MM.1S (cell line): ENCODE data around the gene ALDH3A1.

Experiments
- DNase-seq: peaks from one replicate; pipeline ENCODE4 v3.0.0-alpha.2; 2015
- H2AFZ ChIP-seq: fragments of 300-600 bp; sonication (generic); 2 replicates; pipeline ENCODE4 v1.6.0; 2016; ENCODE audit warnings: antibody characterized with exemption, low read length
- H3F3A ChIP-seq: fragments of 300-600 bp; sonication (generic); 2 replicates; pipeline ENCODE4 v1.6.1; 2016; ENCODE audit warnings: mild to moderate bottlenecking, antibody characterized with exemption, low read length, moderate library complexity, mixed read lengths; ENCODE audit not compliant: insufficient read depth
- H3K27ac ChIP-seq: fragments of 300-600 bp; sonication (generic); 2 replicates; pipeline ENCODE4 v1.5.1; 2016; ENCODE audit warnings: mild to moderate bottlenecking, low read length
- H3K27me3 ChIP-seq: fragments of 300-600 bp; sonication (generic); replicated peaks from 2 replicates; pipeline ENCODE4 v1.6.0; 2016; ENCODE audit warnings: low read length; ENCODE audit not compliant: insufficient read depth
- H3K36me3 ChIP-seq: fragments of 300-600 bp; sonication (generic); replicated peaks from 2 replicates; pipeline ENCODE4 v1.6.1; 2016; ENCODE audit warnings: mild to moderate bottlenecking, low read length, mixed read lengths; ENCODE audit not compliant: insufficient read depth
- H3K4me1 ChIP-seq: fragments of 300-600 bp; sonication (generic); 2 replicates; pipeline ENCODE4 v1.6.1; 2016; ENCODE audit warnings: low read length, mixed read lengths
- H3K4me2 ChIP-seq: fragments of 300-600 bp; sonication (generic); 2 replicates; pipeline ENCODE4 v1.6.0; 2016; ENCODE audit warnings: low read depth, low read length
- H3K4me3 ChIP-seq: fragments of 300-600 bp; sonication (generic); 2 replicates; pipeline ENCODE4 v1.5.1; 2016; ENCODE audit warnings: low read length, mixed read lengths
- H3K79me2 ChIP-seq: fragments of 300-600 bp; sonication (generic); 2 replicates; pipeline ENCODE4 v1.6.1; 2016; ENCODE audit warnings: mixed run types, low read length, mixed read lengths
- H3K9ac ChIP-seq: fragments of 300-600 bp; sonication (generic); 2 replicates; pipeline ENCODE4 v1.6.1; 2016; ENCODE audit warnings: low read length, mixed read lengths
- H3K9me2 ChIP-seq: fragments of 300-600 bp; sonication (generic); replicated peaks from 2 replicates; pipeline ENCODE4 v1.6.1; 2016; ENCODE audit warnings: mild to moderate bottlenecking, low read length, mixed read lengths; ENCODE audit not compliant: insufficient read depth
- H3K9me3 ChIP-seq: fragments of 300-600 bp; sonication (generic); replicated peaks from 2 replicates; pipeline ENCODE4 v1.6.1; 2016; ENCODE audit warnings: mild to moderate bottlenecking, low read length, mixed read lengths; ENCODE audit not compliant: insufficient read depth
- H4K20me1 ChIP-seq: fragments of 300-600 bp; sonication (generic); 2 replicates; pipeline ENCODE4 v1.6.1; 2016; ENCODE audit warnings: mild to moderate bottlenecking, low read length, moderate library complexity, mixed read lengths; ENCODE audit not compliant: insufficient read depth
- CTCF ChIP-seq: fragments of 300-600 bp; sonication (generic); IDR thresholded peaks from 2 replicates; pipeline ENCODE4 v1.5.1; 2016; ENCODE audit warnings: antibody characterized with exemption, low read length, mixed read lengths
- EZH2 ChIP-seq: fragments of 300-600 bp; sonication (generic); optimal IDR thresholded peaks from 2 replicates; pipeline ENCODE3; 2017; ENCODE audit warnings: low read depth, mild to moderate bottlenecking, antibody characterized with exemption, low read length, mixed read lengths
- EZH2phosphoT487 ChIP-seq: fragments of 300-600 bp; sonication (generic); IDR thresholded peaks from 2 replicates; pipeline ENCODE4 v1.6.1; 2018; ENCODE audit warnings: antibody characterized with exemption, low read length

Gene ALDH3A1

GRCh38 chr17:19747829-19748806 lies at the start of gene ALDH3A1:
Gene ALDH3A1, minus strand, starts transcription at chr17:19748298. Its CDS starts 3,169 bp downstream, at chr17:19745129.
- Histone ChIP-seq H3F3A (no peaks in the 10 kb centered on the region), H3K9ac (no peak within 1 kb of the TSS), H3K4me1 (no peaks in the 10 kb centered on the region), H3K9me2 (no peaks in the 10 kb centered on the region), H4K20me1 (0 out of 2 replicates have a peak, but pooled peaks cover 3% of the 10 kb centered on the region), H3K79me2 (no peaks in the 10 kb centered on the region), H3K9me3 (no peaks in the 10 kb centered on the region), H3K36me3 (no peaks in the 10 kb centered on the region), H3K4me2 (no peak within 1 kb of the TSS), H3K4me3 (no peak within 1 kb of the TSS), H2AFZ (no peak within 1 kb of the TSS), H3K27me3 (peaks cover 25% of the 10 kb centered on the region), H3K27ac (no peak within 1 kb of the TSS)
- TF ChIP-seq EZH2, result no peak
- TF ChIP-seq EZH2phosphoT487, result no peak
- TF ChIP-seq CTCF, result no peak
- DNase-seq, result no peak

GRCh38 chr17:19796457-19796856 lies 48.4 kb upstream of the ALDH3A1 start:
- no peaks in the 10 kb centered on the region for H3K9me2 ChIP-seq
- H3K4me1 ChIP-seq, result no peaks in the 10 kb centered on the region
- H3F3A ChIP-seq, result no peaks in the 10 kb centered on the region
- DNase-seq, result no peak
- no peak overlapping the region for H3K4me3 ChIP-seq
- no peak overlapping the region for H3K27ac ChIP-seq
- H3K4me2 ChIP-seq, result no peak overlapping the region
- no peaks in the 10 kb centered on the region for H3K27me3 ChIP-seq
- no peaks in the 10 kb centered on the region for H3K9me3 ChIP-seq
- no peak overlapping the region for H3K9ac ChIP-seq
- no peak for TF ChIP-seq CTCF
- no peak for TF ChIP-seq EZH2phosphoT487
- TF ChIP-seq EZH2, result no peak
- H4K20me1 ChIP-seq, result no peaks in the 10 kb centered on the region
- no peaks in the 10 kb centered on the region; the same call in 1 of the 2 replicates for H3K36me3 ChIP-seq
- no peaks in the 10 kb centered on the region for H3K79me2 ChIP-seq
- no peak overlapping the region for H2AFZ ChIP-seq

- Histone ChIP-seq H3K79me2 (no peaks in the 10 kb centered on the region), H4K20me1 (no peaks in the 10 kb centered on the region), H3K36me3 (no peaks in the 10 kb centered on the region; the same call in 1 of the 2 replicates), H2AFZ (no peak overlapping the region), H3K4me3 (no peak overlapping the region), H3K9ac (no peak overlapping the region), H3K27ac (no peak overlapping the region), H3K27me3 (no peaks in the 10 kb centered on the region), H3F3A (no peaks in the 10 kb centered on the region), H3K9me2 (no peaks in the 10 kb centered on the region), H3K4me2 (no peak overlapping the region), H3K4me1 (no peaks in the 10 kb centered on the region), H3K9me3 (no peaks in the 10 kb centered on the region)
- DNase-seq, result no peak
- TF ChIP-seq EZH2phosphoT487 (no peak), CTCF (no peak), EZH2 (no peak)
Observed at GRCh38 chr17:19791918-19792550, 43.9 kb upstream of the ALDH3A1 start.
